MM.1S (cell line): ENCODE measurements around the gene SRD5A2.

Experiments
- CTCF ChIP-seq: fragments of 300-600 bp; sonication (generic); IDR thresholded peaks from 2 replicates; pipeline ENCODE4 v1.5.1; 2016; ENCODE audit warnings: antibody characterized with exemption, low read length, mixed read lengths
- EZH2 ChIP-seq: fragments of 300-600 bp; sonication (generic); optimal IDR thresholded peaks from 2 replicates; pipeline ENCODE3; 2017; ENCODE audit warnings: low read depth, mild to moderate bottlenecking, antibody characterized with exemption, low read length, mixed read lengths

- TF ChIP-seq CTCF (no peak), EZH2 (no peak)
These were observed 56.1 kb downstream of the SRD5A2 start for GRCh38 chr2:31524592-31524991.
